ENCODE measurements around the gene ZDHHC22. TPM values are rescaled to one million over a fixed set of nuclear protein-coding genes. Genes with fewer than 3 reads are reported as not detected.

ZDHHC22 gene, protein sequence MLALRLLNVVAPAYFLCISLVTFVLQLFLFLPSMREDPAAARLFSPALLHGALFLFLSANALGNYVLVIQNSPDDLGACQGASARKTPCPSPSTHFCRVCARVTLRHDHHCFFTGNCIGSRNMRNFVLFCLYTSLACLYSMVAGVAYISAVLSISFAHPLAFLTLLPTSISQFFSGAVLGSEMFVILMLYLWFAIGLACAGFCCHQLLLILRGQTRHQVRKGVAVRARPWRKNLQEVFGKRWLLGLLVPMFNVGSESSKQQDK
- 0.20 to 0.27 TPM (median 0.23 TPM) in 5 replicates for total RNA-seq (2022; extraction: Qiagen RNA extraction)

DNA sequence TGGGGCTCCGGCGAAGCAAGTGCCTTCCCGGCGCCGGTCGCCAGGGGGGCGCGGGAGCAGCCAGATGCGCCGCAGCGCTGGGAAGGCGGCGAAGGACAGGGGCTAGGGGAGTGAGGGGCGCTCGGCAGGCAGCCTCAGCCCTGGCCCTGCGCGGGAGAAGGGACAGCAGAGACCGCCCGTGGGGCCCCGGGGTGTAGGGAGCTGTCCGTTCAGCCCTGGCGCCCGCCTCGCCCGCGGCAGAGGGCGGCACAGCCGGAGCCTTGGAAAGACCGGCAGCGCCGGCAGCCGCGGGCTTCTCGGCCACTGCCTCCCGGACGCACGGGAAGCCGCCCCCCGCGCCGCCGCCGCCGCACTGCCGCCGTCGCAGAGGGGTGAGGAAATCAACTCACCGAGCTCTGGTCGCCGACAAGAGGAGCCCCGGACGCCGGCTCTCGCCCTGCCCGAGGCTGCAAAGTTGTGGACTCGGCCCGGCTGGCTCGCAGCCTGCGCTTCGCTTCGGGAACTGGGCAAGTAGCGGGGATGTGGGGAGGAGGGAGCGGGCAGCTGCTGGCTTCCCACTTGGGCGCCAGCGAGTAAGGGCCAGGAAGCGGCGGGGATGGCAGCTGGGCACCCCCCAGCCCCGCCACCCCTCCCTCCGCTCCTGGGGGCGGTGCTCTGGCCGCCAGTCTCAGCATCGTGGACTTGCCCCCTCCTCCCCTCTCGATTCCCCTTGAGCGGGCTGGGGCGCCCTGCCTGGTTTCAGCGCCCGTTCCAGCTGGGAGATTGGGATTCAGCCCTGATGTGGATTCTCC is at the start of gene ZDHHC22:
Gene ZDHHC22 (minus strand): TSS at position 578 of the 791 bp plus-strand sequence. CDS start 2,053 bp downstream, outside the sequence.

GRCh38 chr14:77181603-77182437 is 40.2 kb upstream of the ZDHHC22 start, which contains the start of gene TMEM63C:
Gene TMEM63C, plus strand, starts transcription at chr14:77181798. Its CDS starts 37,016 bp downstream, at chr14:77218814.

DNA sequence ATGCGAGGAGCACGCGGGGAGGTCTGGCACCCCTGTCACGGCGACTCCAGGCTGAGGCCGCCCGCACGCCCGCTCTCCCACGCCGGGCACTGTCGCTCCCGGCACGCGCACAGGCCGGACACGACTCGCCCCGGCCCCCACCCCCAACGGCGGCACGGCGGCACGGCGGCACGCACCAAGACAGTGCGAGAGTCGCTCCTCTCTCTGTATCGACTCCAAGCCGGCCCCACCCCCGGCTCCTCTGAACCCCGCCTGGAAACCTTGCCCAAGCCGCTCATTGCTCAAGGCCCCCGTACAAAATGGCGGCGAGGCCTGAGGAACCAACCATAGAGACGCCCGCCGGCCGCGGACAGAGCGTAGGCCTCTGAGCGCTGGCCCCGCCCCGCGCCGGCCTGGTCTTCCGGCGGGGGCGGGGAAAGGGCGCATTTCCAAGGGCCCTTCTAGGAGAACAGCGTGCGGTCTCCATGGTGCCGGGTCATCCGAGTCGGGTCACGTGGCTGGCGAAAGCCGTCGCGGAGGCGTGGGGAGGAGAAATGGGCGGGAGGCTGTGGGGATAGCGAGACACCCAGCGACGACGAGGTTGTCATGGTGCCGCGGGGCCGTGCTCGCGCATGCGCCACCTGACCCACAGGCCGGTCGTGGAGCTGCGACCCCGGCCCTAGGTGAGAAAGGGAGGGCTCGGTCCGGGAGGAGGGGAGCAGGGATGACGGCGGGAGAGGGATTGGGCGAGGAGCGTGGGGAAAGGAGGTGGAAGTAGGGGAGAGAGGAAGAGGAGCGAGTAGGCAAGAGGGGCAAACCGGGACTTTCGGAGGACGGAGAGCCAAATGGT is 43.7 kb downstream of the ZDHHC22 start, which contains the start of gene CIPC:
Gene CIPC (plus strand): TSS at position 559 of the 829 bp plus-strand sequence. CDS start 7,451 bp downstream, outside the sequence.

Other genes starting within 250 kb of the ZDHHC22 start
- 10.7 to 19.2 TPM (median 16.8 TPM) in 5 replicates for gene IRF2BPL, start 113.1 kb downstream of the ZDHHC22 start, total RNA-seq (2022; extraction: Qiagen RNA extraction)
- gene CIPC, start 43.5 kb downstream of the ZDHHC22 start, total RNA-seq (2022; extraction: Qiagen RNA extraction), result 6.2 to 8.4 TPM (median 7.6 TPM) in 5 replicates
- 5.3 to 8.2 TPM (median 7.9 TPM) in 5 replicates for gene TMEM63C, start 40.0 kb upstream of the ZDHHC22 start, total RNA-seq (2022; extraction: Qiagen RNA extraction)
- gene NGB, start 129.4 kb upstream of the ZDHHC22 start, total RNA-seq (2022; extraction: Qiagen RNA extraction), result 0.05 TPM in 1 of 5 replicates, not detected in the others
- 25.5 to 30.6 TPM (median 27.6 TPM) in 5 replicates for gene POMT2, start 179.1 kb upstream of the ZDHHC22 start, total RNA-seq (2022; extraction: Qiagen RNA extraction)
- gene GSTZ1, start 179.2 kb upstream of the ZDHHC22 start, total RNA-seq (2022; extraction: Qiagen RNA extraction), result 29.7 to 35.4 TPM (median 32.3 TPM) in 5 replicates
- gene TMED8, start 235.3 kb upstream of the ZDHHC22 start, total RNA-seq (2022; extraction: Qiagen RNA extraction), result 5.3 to 8.5 TPM (median 7.8 TPM) in 5 replicates
- 1.7 to 2.6 TPM (median 2.2 TPM) in 5 replicates for gene SAMD15, start 235.6 kb upstream of the ZDHHC22 start, total RNA-seq (2022; extraction: Qiagen RNA extraction)

All from A549 treated with dexamethasone at 1 μM for 4 hours (cell line).